HEK293T (cell line): ENCODE data around the gene ACSL3.

ENCODE experiments used
- HDGF ChIP-seq: fragments of 450-650 bp; IDR thresholded peaks from 2 replicates; pipeline ENCODE4 v1.6.1; 2017; ENCODE audit warnings: antibody characterized with exemption, borderline replicate concordance
- SP1 ChIP-seq: fragments of 450-650 bp; IDR thresholded peaks from 2 replicates; pipeline ENCODE4 v1.6.1; 2017
- TARDBP ChIP-seq: fragments of 450-650 bp; IDR thresholded peaks from 2 replicates; pipeline ENCODE4 v1.6.1; 2016
- ZNF384 ChIP-seq: fragments of 450-650 bp; IDR thresholded peaks from 2 replicates; pipeline ENCODE4 v1.6.1; 2016

GRCh38 chr2:222933458-222933857, 72.6 kb downstream of the ACSL3 start:
- TF ChIP-seq SP1 (no peak), TARDBP (no peak), ZNF384 (no peak), HDGF (no peak)
